Esophagus muscularis mucosa (tissue), 4 donors: ENCODE measurements around the gene PRKAR1B.

ENCODE experiments used
- CTCF ChIP-seq, 3 experiments: fragments of 200-600 bp in 2 of 3; fragments of 450-650 bp in 1 of 3; sonication (generic) in 2 of 3; IDR thresholded peaks; one replicate each; pipeline ENCODE4 v1.5.1; 2017 to 2019; ENCODE audit warnings: antibody characterized with exemption in 3 of 3, mild to moderate bottlenecking in 2 of 3, moderate library complexity in 1 of 3
- EP300 ChIP-seq: sonication (generic); formaldehyde crosslinking; IDR thresholded peaks from one replicate; pipeline ENCODE4 v1.6.1; 2017; ENCODE audit warnings: antibody characterized with exemption
- POLR2A ChIP-seq: fragments of 450-650 bp; IDR thresholded peaks from one replicate; pipeline ENCODE4 v1.6.1; 2017; ENCODE audit warnings: antibody characterized with exemption, moderate library complexity, mild to moderate bottlenecking, low read depth
- POLR2AphosphoS5 ChIP-seq, 2 donors: sonication (generic); formaldehyde crosslinking; IDR thresholded peaks; one replicate each; pipeline ENCODE4 v1.6.1; 2017; ENCODE audit warnings: antibody characterized with exemption in 2 of 2

GRCh38 chr7:631291-631711, 95.8 kb downstream of the PRKAR1B start:
- no peak for TF ChIP-seq CTCF (IDR thresholded peaks at IDR 0.05)
- TF ChIP-seq POLR2A, result no peak
- no peak for TF ChIP-seq EP300
- no peak for TF ChIP-seq POLR2AphosphoS5 (IDR thresholded peaks at IDR 0.05)
